Thyroid gland (tissue), 4 donors: Measurements from ENCODE around the gene ESRRB.

Experiments
- CTCF ChIP-seq, 6 experiments: fragments of 200-600 bp in 3 of 6; fragments of 450-650 bp in 3 of 6; sonication (generic) in 3 of 6; IDR thresholded peaks; one replicate each; pipeline ENCODE4 v1.5.1; 2016 to 2019; ENCODE audit warnings: antibody characterized with exemption in 6 of 6, mild to moderate bottlenecking in 2 of 6, inconsistent platforms in 1 of 6, moderate library complexity in 1 of 6
- POLR2A ChIP-seq, 2 donors: fragments of 450-650 bp; IDR thresholded peaks; one replicate each; pipeline ENCODE4 v1.6.1; 2017; ENCODE audit warnings: antibody characterized with exemption in 2 of 2, mild to moderate bottlenecking in 2 of 2, moderate library complexity in 1 of 2

GRCh38 chr14:76376409-76376877 is 506 bp downstream of the ESRRB start:
- no peak for TF ChIP-seq POLR2A (IDR thresholded peaks at IDR 0.05)
- TF ChIP-seq CTCF (IDR thresholded peaks at IDR 0.05) = no peak
